ENCODE measurements around the gene MARVELD1.
A peak's percentile ranks its signal among the peaks of the same experiment; 100 is the strongest.

MARVELD1 gene

DNA sequence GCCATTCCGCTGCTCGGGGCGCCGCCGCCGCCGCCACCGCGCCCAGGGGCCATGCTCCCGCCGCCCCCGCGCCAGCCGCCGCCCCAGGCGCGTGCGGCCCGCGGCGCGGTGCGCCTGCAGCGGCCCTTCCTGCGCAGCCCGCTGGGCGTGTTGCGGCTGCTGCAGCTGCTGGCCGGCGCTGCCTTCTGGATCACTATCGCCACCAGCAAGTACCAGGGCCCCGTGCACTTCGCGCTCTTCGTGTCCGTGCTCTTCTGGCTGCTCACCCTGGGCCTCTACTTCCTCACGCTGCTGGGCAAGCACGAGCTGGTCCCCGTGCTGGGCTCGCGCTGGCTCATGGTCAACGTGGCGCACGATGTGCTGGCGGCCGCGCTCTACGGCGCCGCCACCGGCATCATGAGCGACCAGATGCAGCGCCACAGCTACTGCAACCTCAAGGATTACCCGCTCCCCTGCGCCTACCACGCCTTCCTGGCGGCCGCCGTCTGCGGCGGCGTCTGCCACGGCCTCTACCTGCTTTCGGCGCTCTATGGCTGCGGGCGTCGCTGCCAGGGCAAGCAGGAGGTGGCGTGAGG, 383 bp downstream of the MARVELD1 start:
- Histone ChIP-seq H3K27me3 (ENCODE audit: low read depth, low read length) (no peaks in the 10 kb centered on the region), H3K4me3 (ENCODE audit: low read depth in 1 of 2, low read length in 2 of 2) (peak overlapping the region; percentile 60 to 65), H3K36me3 (ENCODE audit: control insufficient read depth in 1 of 2, insufficient read depth in 2 of 2, low read length in 2 of 2) (peaks cover 2 to 4% of the 10 kb centered on the region in 2 donors), H3K27ac (ENCODE audit: low read length) (peak overlapping the region; percentile 84), H3K9me3 (ENCODE audit: control insufficient read depth in 1 of 2, low read length in 2 of 2) (no peaks in the 10 kb centered on the region), H3K4me1 (ENCODE audit: control insufficient read depth in 1 of 2, insufficient read depth in 2 of 2, low read length in 2 of 2) (peaks cover 14 to 47% of the 10 kb centered on the region in 2 donors)

DNA sequence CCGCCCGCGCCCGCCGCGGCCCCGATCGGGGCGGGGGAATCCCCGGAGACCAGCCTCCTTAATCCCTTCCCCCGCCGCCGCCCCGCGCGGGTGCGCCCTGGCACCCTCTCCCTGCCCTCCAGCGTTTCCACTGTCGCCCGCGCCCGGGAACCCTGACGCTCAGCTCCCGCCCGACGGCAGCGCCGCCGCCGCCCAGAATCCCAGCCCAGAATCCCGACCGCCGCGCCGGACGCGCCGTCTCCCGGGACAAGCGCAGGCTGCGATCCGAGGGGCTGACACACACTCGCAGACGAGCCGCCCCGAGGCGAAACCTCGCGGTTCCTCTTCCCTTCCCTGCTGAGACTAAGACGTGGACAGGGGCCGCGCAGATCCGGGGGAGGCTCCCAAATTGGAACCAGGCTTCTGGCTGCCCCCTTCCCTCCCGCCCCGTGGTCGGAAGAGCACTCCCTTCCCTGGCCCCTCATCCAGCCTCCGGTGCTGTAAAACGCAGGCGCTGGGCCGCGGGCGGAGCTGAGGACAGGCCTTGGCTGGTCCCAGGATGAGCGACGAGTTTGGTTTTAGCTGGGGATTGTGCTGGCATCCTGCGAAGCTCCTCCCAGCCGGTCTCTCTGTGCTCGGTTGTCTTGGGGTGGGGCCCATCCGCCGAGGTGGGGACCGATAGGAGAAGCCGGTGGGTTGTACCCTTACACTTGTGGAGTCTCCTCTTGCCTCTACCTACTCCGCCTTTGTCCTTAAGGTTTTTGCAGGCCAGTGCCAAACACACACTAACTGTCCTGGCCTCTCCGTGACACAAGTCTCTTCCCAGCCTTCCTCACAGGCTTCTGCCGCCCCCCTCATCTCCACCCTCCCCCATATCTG, 1.1 kb downstream of the MARVELD1 start:
- no peaks in the 10 kb centered on the region for H3K27me3 ChIP-seq (ENCODE audit: low read depth, low read length)
- peak overlapping the region; percentile 60 to 65 for H3K4me3 ChIP-seq (ENCODE audit: low read depth in 1 of 2, low read length in 2 of 2)
- peaks cover 20 to 50% of the 10 kb centered on the region in 2 donors for H3K4me1 ChIP-seq (ENCODE audit: control insufficient read depth in 1 of 2, insufficient read depth in 2 of 2, low read length in 2 of 2)
- no peaks in the 10 kb centered on the region for H3K9me3 ChIP-seq (ENCODE audit: control insufficient read depth in 1 of 2, low read length in 2 of 2)
- peaks cover 2 to 4% of the 10 kb centered on the region in 2 donors for H3K36me3 ChIP-seq (ENCODE audit: control insufficient read depth in 1 of 2, insufficient read depth in 2 of 2, low read length in 2 of 2)
- peak overlapping the region; percentile 84 for H3K27ac ChIP-seq (ENCODE audit: low read length)

DNA sequence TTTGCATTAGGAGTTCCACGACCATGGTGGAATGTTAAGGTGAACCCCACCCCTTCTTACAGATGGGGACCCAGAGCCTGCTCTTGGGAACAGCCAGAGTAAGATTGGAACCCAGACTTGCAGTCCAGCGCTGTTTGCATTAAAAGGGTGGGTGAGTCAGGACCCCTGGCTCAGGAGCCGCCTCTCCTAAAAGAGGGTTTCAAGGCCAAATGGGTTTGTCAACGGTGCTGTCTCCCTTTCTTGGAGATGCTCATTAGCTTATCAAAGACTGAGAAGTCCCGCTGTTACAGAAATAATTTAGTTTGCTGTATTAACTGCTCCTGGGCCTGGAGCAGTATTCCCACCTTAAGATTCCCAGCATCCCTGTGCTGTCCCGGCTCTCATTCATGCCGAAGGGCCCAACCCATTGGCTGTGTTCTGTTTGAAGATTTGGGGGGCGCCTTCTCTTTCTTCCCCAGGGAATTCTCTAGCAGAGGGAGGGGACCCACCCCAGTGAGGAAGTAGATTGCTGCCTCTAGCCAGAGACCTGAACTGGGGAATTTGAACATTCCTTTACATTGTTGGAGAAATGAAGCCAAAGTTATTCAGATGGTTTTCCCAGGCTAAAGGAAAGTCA, 1.8 kb downstream of the MARVELD1 start:
- Histone ChIP-seq H3K36me3 (ENCODE audit: control insufficient read depth in 1 of 2, insufficient read depth in 2 of 2, low read length in 2 of 2) (peaks cover 2 to 4% of the 10 kb centered on the region in 2 donors), H3K9me3 (ENCODE audit: control insufficient read depth in 1 of 2, low read length in 2 of 2) (no peaks in the 10 kb centered on the region), H3K27me3 (ENCODE audit: low read depth, low read length) (no peaks in the 10 kb centered on the region), H3K27ac (ENCODE audit: low read length) (peak overlapping the region; percentile 84), H3K4me3 (ENCODE audit: low read depth in 1 of 2, low read length in 2 of 2) (peak overlapping the region; percentile 60 to 65), H3K4me1 (ENCODE audit: control insufficient read depth in 1 of 2, insufficient read depth in 2 of 2, low read length in 2 of 2) (peaks cover 21 to 46% of the 10 kb centered on the region in 2 donors)

DNA sequence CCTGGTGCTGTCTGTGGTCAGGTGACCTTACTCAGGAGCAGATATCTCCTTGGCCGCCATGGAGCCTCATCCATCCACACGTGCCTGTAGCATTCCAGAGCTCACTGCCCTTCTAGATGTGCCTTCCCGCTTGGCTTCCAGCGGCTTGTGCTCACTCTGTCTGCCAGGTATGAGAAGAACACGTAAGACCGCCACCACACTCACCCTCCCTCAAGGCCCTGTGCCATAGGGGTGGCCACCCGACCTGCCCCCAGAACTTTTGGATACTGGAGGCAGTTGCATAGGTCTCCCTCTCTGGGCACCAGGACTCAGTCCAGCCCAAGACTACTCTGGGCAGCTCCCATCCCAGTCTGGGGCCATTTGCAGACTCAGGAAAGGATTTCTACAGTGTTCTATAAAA, 4.1 kb downstream of the MARVELD1 start:
- peak overlapping the region; percentile 2 for H3K27ac ChIP-seq (ENCODE audit: low read length)
- peaks cover 21 to 46% of the 10 kb centered on the region in 2 donors for H3K4me1 ChIP-seq (ENCODE audit: control insufficient read depth in 1 of 2, insufficient read depth in 2 of 2, low read length in 2 of 2)
- no peaks in the 10 kb centered on the region for H3K27me3 ChIP-seq (ENCODE audit: low read depth, low read length)
- H3K4me3 ChIP-seq (ENCODE audit: low read depth in 1 of 2, low read length in 2 of 2), result no peak overlapping the region
- peaks cover 2 to 4% of the 10 kb centered on the region in 2 donors for H3K36me3 ChIP-seq (ENCODE audit: control insufficient read depth in 1 of 2, insufficient read depth in 2 of 2, low read length in 2 of 2)
- H3K9me3 ChIP-seq (ENCODE audit: control insufficient read depth in 1 of 2, low read length in 2 of 2), result no peaks in the 10 kb centered on the region

DNA sequence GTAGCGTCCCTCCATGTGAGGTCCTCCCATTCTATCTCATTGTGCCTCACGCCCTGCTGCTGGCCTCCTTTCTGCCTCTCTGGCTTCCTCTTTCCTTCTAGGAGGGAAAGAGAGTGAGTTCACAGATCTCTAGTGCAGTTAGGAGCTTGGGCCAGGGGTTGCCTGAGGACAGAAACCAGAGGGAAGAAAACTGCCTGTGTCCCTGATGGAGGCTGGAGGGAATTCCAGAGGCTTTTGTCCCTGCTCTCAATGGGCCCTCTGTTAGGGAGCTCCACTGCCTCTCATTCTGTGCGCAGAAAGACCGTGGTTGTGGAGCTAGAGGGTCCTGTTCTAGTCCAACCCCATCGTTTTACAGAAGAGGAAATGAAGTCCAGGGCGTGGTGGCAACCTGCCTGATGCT, 4.6 kb downstream of the MARVELD1 start:
- peaks cover 2 to 4% of the 10 kb centered on the region in 2 donors for H3K36me3 ChIP-seq (ENCODE audit: control insufficient read depth in 1 of 2, insufficient read depth in 2 of 2, low read length in 2 of 2)
- no peak overlapping the region for H3K4me3 ChIP-seq (ENCODE audit: low read depth in 1 of 2, low read length in 2 of 2)
- H3K27me3 ChIP-seq (ENCODE audit: low read depth, low read length), result no peaks in the 10 kb centered on the region
- no peaks in the 10 kb centered on the region for H3K9me3 ChIP-seq (ENCODE audit: control insufficient read depth in 1 of 2, low read length in 2 of 2)
- H3K4me1 ChIP-seq (ENCODE audit: control insufficient read depth in 1 of 2, insufficient read depth in 2 of 2, low read length in 2 of 2), result peaks cover 21 to 46% of the 10 kb centered on the region in 2 donors
- H3K27ac ChIP-seq (ENCODE audit: low read length), result peak overlapping the region; percentile 67

DNA sequence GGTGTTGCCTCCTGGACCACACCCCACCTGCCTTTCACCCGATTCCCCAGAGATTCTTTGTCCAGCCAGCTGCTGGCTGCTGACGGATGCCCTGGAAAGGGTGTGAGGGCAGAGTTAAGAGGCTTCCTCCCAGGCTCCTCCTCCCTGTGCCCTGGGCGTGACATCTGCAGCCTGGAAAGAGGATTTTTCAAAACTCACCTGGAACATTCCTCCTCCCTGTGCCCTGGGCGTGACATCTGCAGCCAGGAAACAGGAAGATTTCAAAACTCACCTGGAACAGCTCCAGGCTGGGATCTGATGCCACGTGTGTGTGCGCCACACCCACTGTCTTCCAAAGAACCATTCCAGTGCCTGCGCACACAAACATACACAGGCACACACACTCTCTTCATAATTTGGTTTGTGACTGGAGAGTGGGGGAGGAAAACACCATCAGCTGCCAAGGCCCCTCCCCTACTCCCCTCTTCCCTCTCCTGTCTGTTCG, 5.2 kb downstream of the MARVELD1 start:
- peaks cover 2 to 4% of the 10 kb centered on the region in 2 donors for H3K36me3 ChIP-seq (ENCODE audit: control insufficient read depth in 1 of 2, insufficient read depth in 2 of 2, low read length in 2 of 2)
- peak overlapping the region; percentile 67 for H3K27ac ChIP-seq (ENCODE audit: low read length)
- H3K4me1 ChIP-seq (ENCODE audit: control insufficient read depth in 1 of 2, insufficient read depth in 2 of 2, low read length in 2 of 2), result peaks cover 21 to 46% of the 10 kb centered on the region in 2 donors
- no peak overlapping the region for H3K4me3 ChIP-seq (ENCODE audit: low read depth in 1 of 2, low read length in 2 of 2)
- H3K27me3 ChIP-seq (ENCODE audit: low read depth, low read length), result no peaks in the 10 kb centered on the region
- H3K9me3 ChIP-seq (ENCODE audit: control insufficient read depth in 1 of 2, low read length in 2 of 2), result no peaks in the 10 kb centered on the region

DNA sequence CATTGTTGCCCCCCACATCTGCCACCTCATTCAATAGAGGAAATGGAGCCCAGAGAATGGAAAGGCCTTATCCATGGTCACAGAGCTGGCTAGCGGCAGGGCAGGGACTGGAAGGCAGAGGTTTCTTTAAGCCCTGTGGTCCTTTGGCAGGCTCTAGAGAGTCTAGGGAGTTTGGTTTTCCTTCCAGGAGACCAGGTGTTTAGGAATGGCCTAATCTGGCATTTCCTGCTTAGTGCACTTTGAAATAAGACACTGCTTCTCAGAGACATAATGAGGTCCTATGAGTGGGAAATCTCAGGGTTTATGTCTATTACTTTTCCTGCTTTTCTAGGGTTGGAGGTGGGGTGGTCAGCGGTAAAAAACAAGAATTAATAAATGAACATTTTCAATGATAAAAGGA, 6.1 kb downstream of the MARVELD1 start:
- H3K4me1 ChIP-seq (ENCODE audit: control insufficient read depth in 1 of 2, insufficient read depth in 2 of 2, low read length in 2 of 2), result peaks cover 21 to 46% of the 10 kb centered on the region in 2 donors
- H3K27ac ChIP-seq (ENCODE audit: low read length), result peak overlapping the region; percentile 51
- no peak overlapping the region for H3K4me3 ChIP-seq (ENCODE audit: low read depth in 1 of 2, low read length in 2 of 2)
- H3K27me3 ChIP-seq (ENCODE audit: low read depth, low read length), result no peaks in the 10 kb centered on the region
- no peaks in the 10 kb centered on the region for H3K9me3 ChIP-seq (ENCODE audit: control insufficient read depth in 1 of 2, low read length in 2 of 2)
- H3K36me3 ChIP-seq (ENCODE audit: control insufficient read depth in 1 of 2, insufficient read depth in 2 of 2, low read length in 2 of 2), result peaks cover 0 to 4% of the 10 kb centered on the region in 2 donors

DNA sequence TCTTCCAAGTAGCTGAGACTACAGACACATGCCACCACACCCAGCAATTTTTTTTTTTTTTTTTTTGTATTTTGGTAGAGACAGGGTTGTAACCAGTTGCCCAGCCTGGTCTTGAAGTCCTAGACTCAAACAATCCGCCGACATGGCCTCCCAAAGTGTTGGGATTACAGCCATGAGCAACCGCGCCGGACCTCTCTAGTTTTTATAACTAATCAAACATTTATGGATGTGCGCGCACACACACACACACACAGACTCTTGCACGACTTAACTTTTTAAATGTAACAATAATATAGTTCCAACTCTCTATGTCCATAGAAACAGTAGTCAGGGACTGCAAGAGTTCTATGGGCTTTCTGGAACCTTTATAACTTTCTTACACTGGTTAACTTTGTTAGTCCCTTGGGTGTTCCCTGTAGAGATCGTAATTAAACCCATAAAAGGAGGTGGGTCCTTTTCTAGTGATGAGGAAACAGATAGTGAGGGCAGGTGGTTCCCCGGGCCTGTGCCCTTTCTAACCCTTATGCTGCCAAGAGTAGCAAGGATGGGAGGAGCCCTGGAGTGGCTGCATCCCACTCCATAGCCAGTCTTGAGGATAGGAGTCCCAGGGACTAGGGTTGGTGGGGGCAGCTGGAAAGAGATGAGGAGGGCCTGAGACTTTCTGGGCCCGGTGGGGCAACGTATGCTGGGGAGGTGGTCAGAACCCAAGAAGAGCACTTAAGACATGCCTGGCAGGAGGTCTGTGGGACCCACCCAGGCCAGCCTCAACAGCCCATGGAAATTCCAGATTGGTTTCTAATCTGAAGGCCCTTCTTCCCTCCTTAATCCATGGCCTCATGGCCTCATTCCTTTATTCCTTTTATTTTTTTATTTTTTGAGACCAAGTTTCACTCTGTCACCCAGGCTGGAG, 8.6 kb downstream of the MARVELD1 start:
- Histone ChIP-seq H3K27me3 (ENCODE audit: low read depth, low read length) (no peaks in the 10 kb centered on the region), H3K27ac (ENCODE audit: low read length) (no peak overlapping the region), H3K9me3 (ENCODE audit: control insufficient read depth in 1 of 2, low read length in 2 of 2) (no peaks in the 10 kb centered on the region), H3K4me3 (ENCODE audit: low read depth in 1 of 2, low read length in 2 of 2) (no peak overlapping the region), H3K36me3 (ENCODE audit: control insufficient read depth in 1 of 2, insufficient read depth in 2 of 2, low read length in 2 of 2) (peaks cover 0 to 4% of the 10 kb centered on the region in 2 donors), H3K4me1 (ENCODE audit: control insufficient read depth in 1 of 2, insufficient read depth in 2 of 2, low read length in 2 of 2) (peaks cover 14 to 33% of the 10 kb centered on the region in 2 donors)

DNA sequence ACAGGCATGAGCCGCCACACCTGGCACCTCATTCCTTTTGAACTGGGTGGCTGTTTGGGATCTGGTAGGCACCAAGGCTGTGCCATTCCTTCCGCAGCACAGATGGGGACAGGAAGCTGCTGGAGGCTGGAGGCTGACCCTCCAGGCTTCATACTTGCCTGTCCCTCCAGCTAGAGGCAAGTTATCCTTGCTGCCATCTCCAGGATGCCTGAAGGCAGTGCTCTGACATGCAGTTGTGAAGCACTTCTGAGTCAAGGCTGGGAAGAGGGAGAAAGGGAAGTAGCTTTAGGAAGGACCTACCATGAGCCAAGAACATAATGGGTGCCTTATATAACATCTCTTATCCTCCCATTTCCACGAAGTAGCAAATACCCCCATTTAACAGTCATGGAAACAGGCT, 9.5 kb downstream of the MARVELD1 start:
- no peak overlapping the region for H3K27ac ChIP-seq (ENCODE audit: low read length)
- H3K4me1 ChIP-seq (ENCODE audit: control insufficient read depth in 1 of 2, insufficient read depth in 2 of 2, low read length in 2 of 2), result peaks cover 14 to 24% of the 10 kb centered on the region in 2 donors
- H3K27me3 ChIP-seq (ENCODE audit: low read depth, low read length), result no peaks in the 10 kb centered on the region
- no peak overlapping the region for H3K4me3 ChIP-seq (ENCODE audit: low read depth in 1 of 2, low read length in 2 of 2)
- H3K36me3 ChIP-seq (ENCODE audit: control insufficient read depth in 1 of 2, insufficient read depth in 2 of 2, low read length in 2 of 2), result no peaks in the 10 kb centered on the region
- no peaks in the 10 kb centered on the region for H3K9me3 ChIP-seq (ENCODE audit: control insufficient read depth in 1 of 2, low read length in 2 of 2)

DNA sequence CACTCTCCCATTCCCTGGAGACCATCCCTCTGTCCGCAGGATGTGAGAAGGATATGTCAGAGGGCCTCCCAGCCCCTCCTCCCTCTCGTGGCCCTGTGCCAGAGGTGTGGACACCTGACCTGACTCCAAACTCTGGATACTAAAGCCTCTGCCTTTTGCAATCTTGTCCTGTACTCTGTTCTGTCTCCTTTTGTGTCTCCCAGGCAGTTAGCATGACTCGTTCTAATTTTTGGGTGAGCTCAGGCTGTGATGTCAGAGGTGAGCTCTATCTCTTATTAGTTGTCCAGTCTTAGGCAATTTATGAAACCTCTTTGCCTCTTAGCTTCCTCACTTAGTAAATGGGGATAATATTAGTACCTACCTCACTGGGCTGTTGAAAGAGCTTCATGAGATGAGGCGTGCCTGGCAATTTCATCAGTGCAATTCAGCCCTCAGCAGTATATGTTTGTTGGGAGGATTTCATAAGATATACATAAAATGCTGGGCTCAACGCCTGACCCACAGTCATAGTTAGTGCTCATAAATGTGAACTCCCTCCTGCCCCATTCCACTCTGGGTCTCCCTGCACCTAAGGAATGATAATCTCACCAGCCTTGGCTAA, 10.9 kb downstream of the MARVELD1 start:
- Histone ChIP-seq H3K9me3 (ENCODE audit: control insufficient read depth in 1 of 2, low read length in 2 of 2) (no peaks in the 10 kb centered on the region), H3K4me3 (ENCODE audit: low read depth in 1 of 2, low read length in 2 of 2) (no peak overlapping the region), H3K4me1 (ENCODE audit: control insufficient read depth in 1 of 2, insufficient read depth in 2 of 2, low read length in 2 of 2) (peaks cover 3 to 9% of the 10 kb centered on the region in 2 donors), H3K36me3 (ENCODE audit: control insufficient read depth in 1 of 2, insufficient read depth in 2 of 2, low read length in 2 of 2) (no peaks in the 10 kb centered on the region), H3K27me3 (ENCODE audit: low read depth, low read length) (no peaks in the 10 kb centered on the region), H3K27ac (ENCODE audit: low read length) (no peak overlapping the region)
